GM12892 (cell line): ENCODE data around the gene SDF2L1. TPM values are rescaled to one million over a fixed set of nuclear protein-coding genes. Genes with fewer than 3 reads are reported as not detected.
"Not testable (repeated sequence)": the region's sequence is repeated elsewhere in the genome, so short reads cannot be mapped to it uniquely, and the experiment has no call there.

Source experiments
- DNase-seq: peaks from one replicate; pipeline ENCODE4 v3.0.0; 2011; ENCODE audit not compliant: insufficient read length
- FAIRE-seq: peaks from 2 replicates; lab custom pipeline; 2011; peaks lifted over from hg19 to GRCh38; lab: Jason Lieb, UNC
- POLR2A ChIP-seq: IDR thresholded peaks from 2 replicates; pipeline ENCODE4 v1.6.1; 2011; ENCODE audit warnings: low read depth, low read length, control low read depth
- POLR2AphosphoS5 ChIP-seq: IDR thresholded peaks from 2 replicates; pipeline ENCODE4 v1.6.1; 2011; ENCODE audit warnings: low read depth, low read length, control low read depth
- TAF1 ChIP-seq: IDR thresholded peaks from 2 replicates; pipeline ENCODE4 v1.6.1; 2011; ENCODE audit warnings: low read depth, mild to moderate bottlenecking, control low read depth, low read length, borderline replicate concordance
- polyA plus RNA-seq: library from polyadenylated mRNA; unstranded; fragments of >200 nt; gene quantifications from one replicate; pipeline ENCODE4 v1.2.1, GENCODE V29; 2012; ENCODE audit warnings: missing spikeins, inconsistent platforms; ENCODE audit not compliant: missing spikeins

Gene SDF2L1
- polyA plus RNA-seq = 23.3 TPM

- TF ChIP-seq TAF1 (no peak), POLR2AphosphoS5 (peak; percentile 57; the same call in 1 of the 2 replicates), POLR2A (peak; percentile 84)
- FAIRE-seq (peak; percentile 98), DNase-seq (peak; percentile 99)
Measured at GRCh38 chr22:21641789-21642583, at the start of gene SDF2L1. SDF2L1 (plus strand) TSS chr22:21642302; CDS start chr22:21642337, 35 bp downstream.

- FAIRE-seq = no peak
- TF ChIP-seq POLR2A = no peak
- TF ChIP-seq TAF1 = no peak
- no peak for TF ChIP-seq POLR2AphosphoS5
- DNase-seq = no peak
Measured at GRCh38 chr22:21592422-21592821, 49.7 kb upstream of the SDF2L1 start.

- DNase-seq (no peak), FAIRE-seq (no peak)
- TF ChIP-seq TAF1 (no peak), POLR2AphosphoS5 (no peak), POLR2A (no peak)
Measured at GRCh38 chr22:21593406-21594232, 48.5 kb upstream of the SDF2L1 start.

GRCh38 chr22:21594865-21595452 is 47.1 kb upstream of the SDF2L1 start:
- FAIRE-seq = no peak
- DNase-seq = no peak
- TF ChIP-seq POLR2A (no peak), TAF1 (no peak), POLR2AphosphoS5 (no peak)

- not testable (repeated sequence) for DNase-seq, FAIRE-seq
Measured at GRCh38 chr22:21596356-21597135, 45.6 kb upstream of the SDF2L1 start.

GRCh38 chr22:21598302-21598701 is 43.8 kb upstream of the SDF2L1 start:
- no peak for TF ChIP-seq POLR2AphosphoS5
- TF ChIP-seq TAF1 = no peak
- no peak for TF ChIP-seq POLR2A
- DNase-seq (no peak), FAIRE-seq (no peak)

- DNase-seq = no peak
- no peak for FAIRE-seq
- no peak for TF ChIP-seq POLR2AphosphoS5
- TF ChIP-seq POLR2A = no peak
- TF ChIP-seq TAF1 = no peak
Measured at GRCh38 chr22:21599053-21599893, 42.8 kb upstream of the SDF2L1 start.

GRCh38 chr22:21602579-21602978 is 39.5 kb upstream of the SDF2L1 start:
- DNase-seq (no peak), FAIRE-seq (no peak)
- no peak for TF ChIP-seq TAF1
- no peak for TF ChIP-seq POLR2AphosphoS5
- no peak for TF ChIP-seq POLR2A

- no peak for FAIRE-seq
- no peak for DNase-seq
- TF ChIP-seq TAF1 = no peak
Measured at GRCh38 chr22:21603973-21604372, 38.1 kb upstream of the SDF2L1 start.

- TF ChIP-seq POLR2AphosphoS5 (no peak), TAF1 (no peak), POLR2A (no peak)
- FAIRE-seq (no peak), DNase-seq (no peak)
Measured at GRCh38 chr22:21605887-21606564, 36.1 kb upstream of the SDF2L1 start.

GRCh38 chr22:21606775-21607174 is 35.3 kb upstream of the SDF2L1 start:
- DNase-seq (no peak), FAIRE-seq (no peak)
- TF ChIP-seq TAF1 (no peak), POLR2A (no peak), POLR2AphosphoS5 (no peak)

GRCh38 chr22:21609556-21610157 is 32.4 kb upstream of the SDF2L1 start:
- not testable (repeated sequence) for DNase-seq, FAIRE-seq
